HG02610 (cell line): ENCODE data around the gene CFAP91.
A peak's percentile ranks its signal among the peaks of the same experiment; 100 is the strongest.

Experiments
- ATAC-seq: cut with Tn5 transposase; IDR thresholded peaks from one replicate; pipeline ENCODE4 v1.9.1; 2021; ENCODE audit warnings: mild to moderate bottlenecking, moderate library complexity; ENCODE audit not compliant: unreplicated experiment

CFAP91 gene

DNA sequence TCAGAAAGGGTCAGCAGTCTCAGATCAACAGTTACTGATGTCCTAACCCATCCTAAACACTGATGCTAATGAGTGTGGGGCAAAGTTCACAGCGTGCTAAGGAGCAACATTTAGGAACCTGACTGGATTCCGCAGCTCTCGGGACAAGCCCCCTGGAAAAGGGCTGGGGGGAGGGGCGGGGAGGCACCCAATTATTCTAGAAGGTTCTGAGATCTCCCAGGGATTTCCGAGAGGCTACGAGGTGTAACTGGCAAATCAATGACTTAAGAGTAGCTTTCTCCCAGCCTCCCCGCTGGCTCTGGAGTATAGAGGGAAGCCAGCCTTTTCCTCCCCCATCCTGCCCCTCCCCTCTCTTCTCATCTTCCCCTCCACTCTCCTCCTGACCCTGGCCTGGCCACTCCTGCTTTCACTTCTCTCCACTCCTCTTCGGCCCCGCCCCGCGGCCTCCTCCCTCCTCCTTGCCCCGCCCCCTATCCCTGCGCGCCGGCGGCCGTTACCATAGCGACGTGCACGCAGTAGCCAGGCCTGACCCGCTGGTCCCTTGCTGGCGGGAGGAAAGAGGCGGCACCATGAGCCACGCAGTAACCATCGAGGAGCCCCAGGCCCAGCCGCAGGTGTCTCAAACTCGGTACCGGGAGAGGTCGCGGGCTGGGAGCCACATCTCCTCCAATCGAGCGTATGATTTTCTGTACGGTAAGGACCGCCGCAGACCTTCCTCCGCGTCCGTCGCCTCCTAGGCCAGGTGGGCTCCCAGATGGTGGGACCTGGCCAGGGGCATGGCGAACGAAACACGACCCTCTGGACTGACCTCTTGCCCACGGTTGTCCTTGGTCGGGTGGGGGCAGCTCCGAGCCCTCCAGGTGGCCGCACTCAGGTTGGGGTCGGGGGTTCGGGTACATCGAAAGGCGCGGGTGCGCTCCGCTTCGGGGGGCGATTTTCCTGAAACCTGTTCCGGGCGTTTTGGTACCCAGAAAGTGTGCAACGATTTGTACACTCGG is at the start of gene CFAP91:
Gene CFAP91 (plus strand): TSS at position 493 of the 998 bp plus-strand sequence. CDS start 77 bp downstream, at position 570.
- peak; percentile 96 for ATAC-seq

DNA sequence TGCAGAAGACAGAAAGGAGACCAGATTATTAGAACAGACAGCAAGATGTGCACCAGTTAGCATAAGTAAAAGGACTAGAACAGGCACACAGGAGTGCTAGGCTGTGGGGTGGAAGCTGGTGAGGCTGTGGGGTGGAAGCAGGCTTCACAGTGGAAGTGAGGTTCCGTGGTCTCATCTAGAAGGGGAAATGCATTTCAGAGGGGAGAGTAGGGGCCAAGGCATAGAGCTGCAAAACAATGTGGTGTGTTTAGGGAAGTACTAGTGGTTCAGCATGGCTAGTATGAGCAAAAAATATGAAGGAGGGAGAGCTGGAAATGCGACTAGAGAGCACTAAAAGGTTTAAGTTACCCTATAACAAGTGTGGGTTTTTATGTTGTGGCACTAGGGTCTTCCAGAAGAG is 48.9 kb upstream of the CFAP91 start:
- ATAC-seq: no peak

DNA sequence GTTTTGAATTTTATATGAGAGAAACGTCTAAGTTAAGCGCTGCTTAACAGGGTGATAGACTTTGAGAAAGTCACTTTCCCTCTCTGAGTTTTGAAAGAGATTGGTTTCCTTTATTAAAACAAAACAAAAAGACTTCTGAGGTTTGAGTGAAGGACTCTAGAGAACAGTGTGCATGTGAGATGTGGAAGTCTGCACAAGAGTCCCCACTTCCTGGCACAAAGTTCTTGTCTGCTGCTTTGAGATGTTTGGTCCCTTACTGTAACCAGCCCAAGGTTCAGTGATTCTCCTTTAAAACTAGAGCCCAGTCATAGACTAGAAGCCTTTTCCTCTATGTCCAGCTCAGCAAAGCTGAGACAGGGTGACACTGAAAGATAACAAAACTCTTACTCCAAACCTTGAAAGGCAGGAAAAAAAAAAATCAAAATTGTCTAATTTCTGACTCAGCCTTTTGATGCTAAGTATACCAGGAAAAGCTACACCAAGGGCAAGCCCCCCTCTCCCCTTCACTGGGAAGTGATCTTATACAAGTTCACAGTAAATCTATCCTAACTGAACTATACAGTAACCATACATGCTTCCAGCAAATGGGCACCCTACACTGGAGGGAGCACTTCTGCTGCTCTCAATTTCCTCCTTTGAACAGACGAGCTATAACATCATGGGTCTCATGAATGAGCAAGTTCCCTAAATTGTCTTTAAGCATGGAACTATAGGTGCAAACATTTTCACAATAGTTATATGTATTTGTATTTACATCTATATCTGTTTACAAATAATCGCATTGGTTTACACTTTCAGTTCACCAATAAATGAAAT is 44.7 kb upstream of the CFAP91 start:
- peak; percentile 53 for ATAC-seq

DNA sequence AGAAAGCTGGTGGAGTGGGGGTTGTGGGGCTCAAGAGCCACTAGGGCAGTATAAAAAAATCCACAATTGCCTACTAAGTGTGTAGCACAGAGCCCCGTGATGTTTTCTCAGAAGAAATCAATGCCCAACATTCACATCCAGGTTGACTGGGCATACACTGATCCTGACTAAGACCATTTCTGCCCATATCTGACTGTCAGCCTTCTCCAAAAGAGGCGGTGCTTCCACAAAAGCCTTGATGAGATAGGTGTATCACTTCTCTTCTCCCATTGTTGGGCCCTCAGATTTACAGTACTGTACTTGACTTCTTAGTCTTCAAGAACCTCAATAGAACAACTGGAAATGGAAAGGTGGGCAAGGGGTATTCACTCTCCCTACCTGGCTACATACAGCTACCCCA is 43.8 kb upstream of the CFAP91 start:
- ATAC-seq: no peak

DNA sequence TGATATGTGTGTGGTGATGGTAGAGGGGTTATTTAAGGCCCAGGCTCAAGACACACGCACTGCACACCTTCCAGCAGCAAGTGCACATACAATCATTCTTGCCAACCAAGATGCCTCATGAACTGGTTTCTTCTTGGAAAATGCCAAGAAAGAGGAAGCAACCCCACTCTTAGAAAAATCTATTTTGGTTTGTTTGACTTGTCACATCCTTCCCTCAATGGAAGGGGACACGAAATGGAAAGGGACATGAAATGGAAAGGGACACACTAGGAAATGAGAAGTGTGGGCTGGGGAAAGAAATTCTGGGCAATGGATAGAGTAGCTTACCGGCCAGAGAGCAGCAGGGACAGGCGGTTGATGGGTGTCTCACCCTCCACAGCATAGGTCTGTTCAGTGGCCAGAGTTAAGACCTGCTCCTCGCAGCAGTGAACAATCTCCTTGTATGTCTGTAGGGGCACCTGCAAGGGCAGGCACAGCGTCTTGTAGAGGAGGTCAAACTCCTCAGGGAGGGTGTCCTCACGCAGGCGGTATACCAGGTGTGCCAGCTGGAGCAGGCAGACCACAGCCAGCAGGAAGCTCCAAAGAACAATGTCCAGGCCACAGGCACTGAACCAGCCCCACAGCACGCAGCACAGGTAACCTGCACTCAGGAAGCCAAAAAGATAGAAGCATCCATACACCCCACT is 43.1 kb upstream of the CFAP91 start:
- no peak for ATAC-seq

DNA sequence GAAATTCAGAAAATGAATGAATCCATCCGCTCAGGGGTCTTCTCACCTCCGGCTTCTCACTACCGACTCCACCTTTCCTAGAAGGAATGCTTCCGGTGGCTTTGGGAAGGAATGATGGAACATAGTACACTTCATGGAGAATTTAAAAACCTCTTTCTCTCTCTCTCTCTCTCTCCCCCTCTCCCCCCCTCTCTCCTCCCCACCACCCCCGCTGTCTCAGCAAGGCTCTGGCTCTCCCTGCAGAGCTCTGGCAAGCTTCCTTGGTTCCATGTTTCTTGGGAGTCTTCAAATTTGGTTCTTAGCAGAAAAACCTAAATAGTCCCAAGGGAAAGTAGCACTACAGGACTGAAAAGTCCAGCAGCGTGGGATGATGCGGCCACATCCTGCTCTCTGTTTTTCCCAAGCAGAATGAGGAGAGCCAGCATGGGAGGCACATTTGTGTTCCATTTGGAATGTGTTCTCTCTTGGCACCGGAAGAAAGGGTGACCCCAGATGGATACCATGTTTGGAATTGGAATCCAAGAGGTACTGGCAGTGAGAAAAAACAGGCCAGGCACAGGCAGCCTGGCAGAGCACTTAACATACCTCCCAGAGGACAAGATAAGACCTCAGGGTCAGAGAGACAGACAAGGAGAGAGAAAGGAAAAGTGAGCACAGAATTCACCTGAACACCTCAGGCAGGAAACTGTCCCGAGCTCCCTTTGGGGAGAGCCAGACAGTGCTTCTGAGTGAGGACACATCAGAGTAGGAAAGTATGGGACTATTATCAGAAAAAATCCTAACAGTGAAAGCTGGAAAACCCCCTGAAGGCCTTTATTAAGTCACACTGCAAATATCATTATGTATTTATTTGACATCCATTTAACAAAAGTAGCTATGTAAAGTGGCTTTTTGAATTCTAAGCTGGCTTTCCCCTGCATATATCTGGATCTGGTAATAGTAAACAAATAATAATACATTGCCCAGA is 42.1 kb upstream of the CFAP91 start, which contains the start of gene POPDC2:
Gene POPDC2 (minus strand): TSS at position 116 of the 967 bp plus-strand sequence. CDS start 166 bp downstream, outside the sequence.
- no peak for ATAC-seq

DNA sequence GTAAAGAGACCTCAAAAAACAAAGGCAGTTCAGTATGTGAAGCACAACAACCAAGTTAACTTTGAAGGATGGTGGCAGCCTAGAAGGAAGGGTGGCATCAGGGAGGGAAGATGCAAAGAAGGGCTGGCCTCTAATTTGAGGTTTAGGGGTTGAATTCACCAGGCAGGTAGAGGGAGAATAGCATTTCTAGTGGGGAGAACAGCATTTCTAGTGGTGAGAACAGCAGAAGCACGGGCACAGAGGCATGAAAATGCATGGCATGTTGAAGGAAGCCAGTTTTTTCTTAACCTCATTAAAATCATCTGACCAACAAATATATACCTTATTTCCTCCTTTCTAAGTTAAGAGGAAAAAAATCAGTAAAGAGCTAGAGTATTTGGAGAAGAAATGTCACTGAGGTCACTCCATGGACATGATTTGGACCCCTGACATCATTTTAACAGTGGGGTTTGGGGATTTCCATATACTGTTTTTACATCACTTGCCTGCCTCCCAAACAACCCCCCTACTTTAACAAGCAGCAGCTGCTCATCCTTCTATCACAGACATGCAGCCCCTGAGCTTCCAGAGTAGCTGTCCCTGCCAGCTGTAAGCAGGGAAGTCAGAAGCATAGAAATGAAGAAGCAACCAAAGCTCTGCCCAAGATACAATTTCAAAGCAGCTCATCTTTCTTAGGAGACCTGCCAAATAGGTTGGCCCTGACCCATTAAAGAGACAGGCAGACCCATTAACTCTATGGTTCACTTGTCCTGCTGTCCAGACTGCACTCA is 40.0 kb upstream of the CFAP91 start:
- ATAC-seq: no peak

DNA sequence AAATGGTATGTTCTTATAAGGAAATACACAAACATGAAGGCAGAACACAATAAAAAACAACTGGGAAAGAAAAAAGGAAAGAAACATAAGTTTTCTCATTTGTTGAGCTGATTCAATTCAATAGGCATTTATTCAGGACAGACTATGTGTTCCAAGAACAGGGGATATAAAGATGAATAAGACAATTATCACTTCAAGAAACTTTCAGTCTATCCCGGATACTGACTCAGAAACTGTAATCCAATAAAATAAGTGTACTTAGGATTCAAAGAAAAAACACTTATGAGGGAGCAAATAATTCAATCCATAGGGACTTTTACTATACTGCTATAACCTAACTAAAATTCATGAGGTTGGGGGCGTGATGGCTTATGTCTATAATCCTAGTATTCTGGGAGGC is 38.9 kb upstream of the CFAP91 start:
- no peak for ATAC-seq

DNA sequence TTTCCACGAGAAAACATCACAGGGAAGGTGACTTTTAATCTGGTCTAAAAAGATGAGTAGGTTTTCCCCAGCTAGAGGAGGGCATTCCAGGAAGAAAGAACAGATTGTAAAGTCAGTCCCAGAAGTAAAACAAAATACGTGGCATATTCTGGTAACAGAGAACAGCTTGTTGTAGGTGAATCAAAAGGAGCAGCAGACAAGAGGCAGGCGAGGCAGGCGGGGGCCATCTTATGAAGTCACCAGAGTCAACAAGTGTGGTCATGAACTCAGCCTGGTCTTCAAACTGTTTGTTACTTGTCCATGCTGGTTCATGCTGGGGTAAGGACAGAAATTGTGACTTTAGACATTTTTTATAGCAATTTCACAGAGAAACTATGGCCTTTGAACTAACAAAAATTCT is 38.5 kb upstream of the CFAP91 start:
- no peak for ATAC-seq

DNA sequence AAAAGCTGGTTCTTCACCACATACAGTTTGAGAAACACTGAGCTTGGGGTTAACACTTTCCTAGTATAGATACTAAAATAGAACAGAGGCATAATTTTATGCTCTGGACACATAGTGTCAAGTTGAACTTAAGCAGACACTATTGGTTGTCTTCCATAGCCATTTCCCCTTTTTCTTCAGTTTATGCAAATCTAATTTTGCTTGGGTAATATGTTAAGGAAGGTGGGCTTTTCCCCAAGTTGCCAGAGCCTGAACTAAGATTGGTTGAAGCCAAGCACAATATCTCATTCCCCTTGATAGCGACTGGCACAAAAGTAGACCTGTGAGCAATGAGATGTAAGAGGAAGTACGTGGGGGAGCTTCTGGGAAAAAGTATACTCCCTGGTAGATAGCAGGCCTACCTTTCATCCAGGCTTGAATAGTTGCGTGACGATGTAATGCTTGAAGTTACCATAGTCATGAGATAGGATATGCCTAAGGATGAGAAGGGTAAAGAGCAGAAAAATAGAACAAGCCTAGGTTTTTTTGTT is 37.9 kb upstream of the CFAP91 start:
- no peak for ATAC-seq

DNA sequence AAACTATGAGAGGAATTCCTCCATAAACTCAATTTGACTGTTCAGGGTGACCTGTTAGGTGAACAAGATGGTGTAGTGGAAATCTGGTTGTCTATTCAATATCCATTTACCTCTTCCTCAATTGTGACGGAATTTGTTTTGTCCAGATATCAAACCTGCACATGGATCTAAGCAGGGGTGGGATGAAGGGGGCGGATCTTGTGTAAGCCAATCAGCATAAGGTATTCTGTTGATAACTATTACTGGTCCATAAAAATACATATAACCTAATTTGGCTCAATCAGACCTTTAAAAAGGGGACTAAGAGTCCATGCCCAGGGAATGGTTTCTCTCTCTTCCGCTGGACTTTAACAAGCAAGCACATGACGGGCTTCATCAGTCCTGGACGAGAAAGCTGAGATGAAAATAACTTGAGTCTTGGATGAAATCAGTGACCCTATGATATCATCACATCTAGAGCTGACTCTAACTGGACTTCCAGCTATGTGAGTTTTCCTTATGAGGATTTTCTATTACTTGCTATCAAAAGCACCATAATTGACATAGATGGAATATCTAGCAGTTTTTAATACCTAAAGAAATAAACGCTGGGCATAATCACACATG is 36.8 kb upstream of the CFAP91 start:
- ATAC-seq: no peak

DNA sequence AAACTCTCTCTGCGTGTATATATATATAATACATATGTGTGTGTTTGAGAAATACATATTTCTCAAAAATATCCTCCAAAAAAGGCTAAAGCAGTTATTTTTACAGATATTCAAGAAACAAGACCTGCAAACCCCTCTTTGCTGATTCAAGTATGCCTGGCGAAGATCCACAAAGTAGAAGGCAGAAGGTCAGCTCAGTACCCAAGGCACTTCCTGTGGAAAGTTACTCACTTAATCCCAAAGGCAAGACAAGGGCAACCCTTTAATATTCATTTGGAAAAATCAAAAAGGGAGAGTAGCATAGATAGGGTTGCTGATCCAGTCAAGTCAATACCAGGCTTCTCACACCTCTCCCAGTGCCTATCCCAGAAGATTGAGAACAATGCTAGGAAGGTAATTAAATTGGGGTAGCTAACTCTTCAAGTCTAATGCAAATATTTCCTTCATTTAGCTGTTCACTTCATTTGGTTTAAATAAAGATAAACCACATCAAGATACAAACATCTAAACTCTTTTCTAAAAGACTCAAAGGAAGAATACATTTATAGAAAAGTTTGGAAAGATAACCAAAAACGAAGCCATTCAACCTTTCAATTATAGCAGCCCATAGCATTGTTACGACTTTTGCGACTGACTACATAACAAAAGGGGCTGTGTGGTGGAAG is 32.8 kb upstream of the CFAP91 start:
- no peak for ATAC-seq

DNA sequence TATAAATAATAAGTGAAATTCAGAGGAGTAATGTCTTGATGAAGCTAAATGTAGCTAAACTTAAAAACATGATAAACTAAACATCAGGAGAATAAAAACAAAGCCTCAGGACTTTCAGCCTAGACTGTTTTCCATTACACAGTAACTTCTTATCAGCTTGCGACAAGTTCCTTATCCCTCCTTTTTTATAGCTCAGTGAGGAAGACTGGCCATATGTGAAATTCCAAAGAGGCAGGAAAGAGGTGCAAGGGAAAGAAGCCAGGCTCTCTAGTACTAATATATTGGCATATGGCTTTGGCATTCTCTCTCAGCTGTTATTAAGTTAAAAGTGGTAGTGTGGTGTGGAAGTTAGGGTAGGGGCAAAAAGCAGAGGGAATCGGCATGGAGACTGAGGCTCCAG is 30.0 kb upstream of the CFAP91 start:
- ATAC-seq: no peak

DNA sequence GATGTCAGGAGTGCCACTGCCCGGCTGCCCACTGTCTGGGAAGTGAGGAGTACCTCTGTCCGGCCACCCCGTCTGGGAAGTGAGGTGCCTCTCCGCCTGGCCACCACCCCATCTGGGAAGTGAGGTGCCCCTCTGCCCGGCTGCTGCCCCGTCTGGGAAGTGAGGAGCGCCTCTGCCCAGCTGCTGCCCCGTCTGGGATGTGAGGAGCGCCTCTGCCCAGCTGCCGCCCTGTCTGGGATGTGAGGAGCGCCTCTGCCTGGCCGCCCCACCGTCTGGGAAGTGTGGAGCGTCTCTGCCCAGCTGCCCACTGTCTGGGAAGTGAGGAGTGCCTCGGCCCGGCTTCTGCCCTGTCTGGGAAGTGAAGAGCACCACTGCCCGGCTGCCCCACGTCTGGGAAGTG is 28.9 kb upstream of the CFAP91 start:
- no peak for ATAC-seq

DNA sequence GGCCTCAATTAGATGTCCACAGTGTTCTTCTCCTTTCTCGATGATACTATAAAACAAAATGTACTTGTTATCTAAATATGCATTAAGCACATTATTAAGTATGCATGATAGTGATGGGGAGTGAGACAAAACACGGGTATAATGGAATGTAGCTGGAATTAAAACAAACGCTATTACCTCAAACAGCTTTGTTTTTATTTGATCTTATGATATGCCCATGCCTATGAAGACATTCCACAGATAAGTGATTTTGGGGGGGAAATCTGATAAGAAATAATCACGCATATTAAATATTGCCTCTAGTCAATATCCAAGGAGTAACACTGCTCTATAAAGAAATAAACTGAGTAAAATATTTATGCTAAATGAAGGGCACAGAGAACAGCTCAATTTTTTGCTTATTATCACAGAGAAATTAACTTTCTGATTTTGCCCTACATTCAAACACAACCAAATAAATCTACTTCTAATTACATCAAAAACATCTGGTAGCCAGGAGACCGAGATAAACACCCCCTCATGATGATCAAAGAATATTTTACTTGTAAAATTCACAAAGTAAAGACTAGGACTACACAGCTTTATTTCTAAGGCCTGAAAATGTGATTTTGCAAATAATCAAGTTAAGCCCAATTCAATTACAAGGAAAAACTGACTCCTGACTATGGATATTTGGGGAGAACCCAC is 27.5 kb upstream of the CFAP91 start:
- no peak for ATAC-seq

DNA sequence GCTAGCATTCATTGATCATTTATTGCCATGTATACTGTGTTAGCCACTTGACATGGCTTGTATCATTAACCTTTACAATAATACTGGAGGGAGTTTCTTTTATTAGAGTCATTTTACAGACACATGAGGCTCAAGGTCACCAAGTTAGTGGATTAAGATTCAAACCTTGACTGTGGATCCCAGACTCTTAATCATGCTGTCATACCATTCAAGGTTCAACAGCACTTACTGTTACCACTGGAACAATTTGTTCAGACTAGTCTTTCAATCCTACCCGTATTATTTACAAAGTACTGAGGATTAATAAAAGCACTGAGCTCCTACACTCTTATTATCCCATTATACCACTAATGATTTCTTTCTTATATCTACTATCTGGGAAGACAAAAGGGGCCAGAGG is 26.8 kb upstream of the CFAP91 start:
- no peak for ATAC-seq
